HG02852 (cell line): Measurements from ENCODE around the gene SYT3.
"Not testable (repeated sequence)": the region's sequence is repeated elsewhere in the genome, so short reads cannot be mapped to it uniquely, and the experiment has no call there.

Experiments used
- ATAC-seq: cut with Tn5 transposase; IDR thresholded peaks from one replicate; pipeline ENCODE4 v1.9.1; 2021; ENCODE audit warnings: mild to moderate bottlenecking, moderate library complexity; ENCODE audit not compliant: unreplicated experiment

The SYT3 gene

DNA sequence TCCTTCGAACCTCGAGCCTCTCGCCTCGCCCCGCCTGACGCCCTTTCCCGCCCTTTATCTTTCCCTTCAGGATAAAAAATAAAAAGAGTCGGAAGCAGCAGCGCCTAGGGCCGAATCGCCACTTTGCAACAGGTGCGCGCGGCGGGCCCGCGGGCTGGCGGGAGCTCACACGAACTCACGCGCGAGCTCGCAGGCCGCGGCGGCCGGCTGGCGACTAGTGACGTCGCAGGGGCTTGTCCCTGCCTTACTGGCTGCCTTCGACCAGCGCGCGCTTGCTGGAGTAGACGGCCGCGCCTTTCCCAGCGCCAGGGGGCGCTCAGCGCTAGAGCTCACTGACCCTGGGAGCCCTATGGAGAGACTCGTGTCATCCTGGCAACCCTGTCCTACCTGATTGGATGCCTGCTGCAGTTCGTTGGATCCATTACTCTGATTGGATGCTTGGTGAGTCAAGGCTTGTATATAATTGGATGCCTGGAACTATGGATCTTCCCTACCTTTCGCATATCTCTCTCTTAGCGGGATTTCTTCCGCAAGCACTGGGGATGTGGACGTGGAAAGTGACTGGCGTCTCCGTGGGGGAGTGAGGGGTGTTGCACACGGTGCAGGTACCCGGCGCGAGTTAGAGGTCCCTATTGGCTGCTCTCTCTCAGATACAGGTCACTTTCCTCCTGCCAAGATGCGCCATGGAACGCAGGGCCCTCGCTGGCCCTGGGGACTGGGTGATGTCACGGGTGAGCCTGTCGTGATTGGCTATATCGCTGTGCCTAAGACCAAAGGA is 33.4 kb downstream of the SYT3 start:
- ATAC-seq, result not testable (repeated sequence)

DNA sequence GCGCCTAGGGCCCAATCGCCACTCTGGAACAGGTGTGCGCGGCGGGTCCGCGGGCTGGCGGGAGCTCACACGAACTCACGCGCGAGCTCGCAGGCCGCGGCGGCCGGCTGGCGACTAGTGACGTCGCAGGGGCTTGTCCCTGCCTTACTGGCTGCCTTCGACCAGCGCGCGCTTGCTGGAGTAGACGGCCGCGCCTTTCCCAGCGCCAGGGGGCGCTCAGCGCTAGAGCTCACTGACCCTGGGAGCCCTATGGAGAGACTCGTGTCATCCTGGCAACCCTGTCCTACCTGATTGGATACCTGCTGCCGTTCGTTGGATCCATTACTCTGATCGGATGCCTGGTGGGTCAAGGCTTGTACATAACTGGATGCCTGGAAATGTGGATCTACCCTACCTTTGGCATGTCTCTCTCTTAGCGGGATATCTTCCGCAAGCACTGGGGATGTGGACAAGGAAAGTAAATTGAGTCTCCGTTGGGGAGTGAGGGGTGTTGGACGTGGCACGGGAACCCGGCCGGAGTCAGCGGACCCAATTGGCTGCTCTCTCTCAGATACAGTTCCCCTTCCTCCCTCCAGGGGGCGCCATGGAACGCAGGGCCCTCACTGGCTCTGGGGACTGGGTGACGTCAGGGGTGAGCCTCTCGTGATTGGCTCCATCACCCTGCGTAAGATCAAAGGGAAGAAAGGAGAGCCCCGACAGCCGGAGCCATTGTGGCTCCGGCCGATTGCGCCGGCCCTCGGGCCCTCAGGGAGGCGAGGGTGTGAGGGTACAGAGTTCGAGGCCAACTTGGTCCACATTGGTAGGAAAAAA is 35.2 kb downstream of the SYT3 start:
- ATAC-seq, result not testable (repeated sequence)

DNA sequence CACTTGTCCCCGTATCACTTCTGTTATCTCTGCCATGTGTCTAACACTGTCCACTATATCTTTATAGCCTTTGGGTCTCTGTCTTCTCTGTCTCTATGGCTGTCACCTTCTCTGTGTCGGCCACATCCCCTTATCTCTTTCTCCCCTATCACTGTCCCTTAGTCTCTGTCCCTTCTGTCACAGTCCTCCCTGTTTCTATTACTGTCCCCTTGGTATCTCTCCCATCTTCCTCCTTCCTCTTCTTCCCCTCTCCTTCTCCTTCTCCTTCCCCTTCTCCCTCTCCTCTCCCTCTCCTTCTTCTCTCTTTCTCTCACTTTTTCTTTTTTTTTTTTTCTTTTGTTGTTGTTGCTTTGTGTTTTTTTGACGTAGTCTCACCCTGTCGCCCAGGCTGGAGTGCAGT is 36.7 kb downstream of the SYT3 start:
- ATAC-seq, result no peak

DNA sequence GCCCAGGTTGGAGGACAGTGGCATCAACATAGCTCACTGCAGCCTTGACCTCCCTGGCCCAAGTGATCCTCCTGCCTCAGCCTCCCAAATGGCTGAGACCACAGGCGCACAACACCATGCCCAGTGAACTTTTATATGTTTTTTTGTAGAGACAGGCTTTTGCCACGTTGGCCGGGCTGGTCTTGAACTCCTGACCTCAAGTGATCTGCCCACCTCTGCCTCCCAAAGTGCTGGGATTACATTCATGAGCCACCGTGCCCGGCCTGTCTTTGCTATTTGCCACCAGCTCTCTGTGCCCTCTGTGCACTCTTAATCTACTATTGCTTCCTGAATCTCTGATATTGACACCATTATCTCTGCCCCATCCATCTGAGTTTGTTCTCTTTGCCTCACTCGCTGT is 37.2 kb downstream of the SYT3 start:
- no peak for ATAC-seq

DNA sequence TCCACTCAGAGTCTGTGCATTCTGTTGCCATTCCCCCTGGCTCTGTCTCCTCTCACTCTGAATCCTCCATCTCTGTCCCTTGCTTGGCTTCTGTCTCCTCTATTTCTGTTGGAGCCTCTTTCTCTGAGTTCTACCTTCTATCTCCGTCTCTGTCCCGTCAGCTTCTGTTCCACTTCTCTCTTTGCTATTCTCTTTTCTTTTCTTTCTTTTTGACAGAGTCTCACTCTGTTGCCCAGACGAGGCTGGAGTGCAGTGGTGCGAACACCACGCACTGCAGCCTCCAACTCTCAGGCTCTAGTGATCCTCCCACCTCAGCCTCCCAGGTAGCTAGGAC is 37.6 kb downstream of the SYT3 start:
- no peak for ATAC-seq

DNA sequence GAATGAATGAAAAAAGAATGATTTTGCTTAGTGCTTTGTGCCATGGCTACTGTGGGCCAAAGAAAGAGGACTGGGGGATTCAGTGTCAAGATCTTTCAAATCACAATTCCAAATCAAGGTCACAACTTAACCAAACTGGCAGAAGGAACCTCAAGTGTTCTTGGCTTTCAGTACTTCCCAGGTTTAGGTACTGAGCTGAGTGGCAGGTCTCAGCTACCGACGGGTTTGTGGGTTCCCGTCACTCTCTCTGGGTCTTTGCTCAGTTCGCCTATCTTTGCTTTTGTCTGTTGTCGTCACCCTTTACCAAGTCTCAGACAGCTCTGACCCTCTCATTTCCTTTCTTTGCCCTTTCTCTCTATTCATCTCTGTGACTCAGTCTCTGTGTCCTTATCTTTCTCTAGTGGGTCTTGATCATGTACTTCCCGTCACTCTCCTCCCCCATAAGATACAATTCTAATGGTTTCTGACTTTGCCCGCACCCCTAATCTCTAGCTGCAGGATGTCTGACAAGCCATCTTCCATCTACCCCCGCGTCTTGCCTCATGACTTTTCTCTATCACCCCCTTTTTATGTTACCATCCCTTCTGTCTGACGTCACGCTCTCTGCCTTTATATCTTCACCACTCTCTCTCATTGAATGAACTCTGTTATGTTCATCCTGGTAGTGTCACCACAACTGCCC is 38.1 kb downstream of the SYT3 start:
- no peak for ATAC-seq

DNA sequence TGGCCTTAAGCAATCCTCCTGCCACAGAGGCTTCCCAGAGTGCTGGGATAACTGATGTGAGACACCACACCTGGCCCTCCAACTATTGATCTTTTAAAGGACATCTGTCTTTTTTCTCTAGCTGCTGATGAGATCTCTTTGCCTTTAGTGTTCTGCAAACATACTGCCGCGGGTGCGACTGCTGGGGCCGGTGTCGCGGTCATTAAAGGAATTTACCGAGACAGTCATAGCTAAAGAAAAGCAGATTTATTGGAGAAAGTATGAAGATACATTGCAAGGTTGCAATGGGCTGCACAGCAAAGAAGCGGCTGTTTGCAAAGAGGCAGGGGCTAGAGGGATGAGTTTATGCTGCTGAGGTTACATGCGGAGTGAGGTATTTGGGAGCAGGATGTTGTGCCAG is 40.3 kb downstream of the SYT3 start:
- ATAC-seq, result no peak

DNA sequence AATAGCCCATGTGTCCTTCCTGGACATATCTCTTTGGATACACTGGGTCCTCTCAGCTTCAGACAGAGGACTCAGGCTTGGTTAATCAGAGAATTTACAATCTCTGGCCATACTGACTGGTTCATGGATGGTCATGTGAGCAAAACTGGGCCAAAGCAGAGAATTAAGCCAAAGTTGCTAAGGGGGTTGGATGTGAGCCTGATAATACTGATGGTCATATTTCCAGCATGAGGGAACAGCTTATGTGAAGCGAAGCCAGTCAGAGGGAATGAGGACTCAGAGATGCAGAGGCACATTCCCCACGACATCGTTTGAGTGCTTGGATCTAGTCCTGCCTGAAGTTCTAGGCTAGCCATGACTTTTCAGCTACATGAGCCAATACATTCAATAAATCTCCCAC is 49.5 kb downstream of the SYT3 start:
- no peak for ATAC-seq

DNA sequence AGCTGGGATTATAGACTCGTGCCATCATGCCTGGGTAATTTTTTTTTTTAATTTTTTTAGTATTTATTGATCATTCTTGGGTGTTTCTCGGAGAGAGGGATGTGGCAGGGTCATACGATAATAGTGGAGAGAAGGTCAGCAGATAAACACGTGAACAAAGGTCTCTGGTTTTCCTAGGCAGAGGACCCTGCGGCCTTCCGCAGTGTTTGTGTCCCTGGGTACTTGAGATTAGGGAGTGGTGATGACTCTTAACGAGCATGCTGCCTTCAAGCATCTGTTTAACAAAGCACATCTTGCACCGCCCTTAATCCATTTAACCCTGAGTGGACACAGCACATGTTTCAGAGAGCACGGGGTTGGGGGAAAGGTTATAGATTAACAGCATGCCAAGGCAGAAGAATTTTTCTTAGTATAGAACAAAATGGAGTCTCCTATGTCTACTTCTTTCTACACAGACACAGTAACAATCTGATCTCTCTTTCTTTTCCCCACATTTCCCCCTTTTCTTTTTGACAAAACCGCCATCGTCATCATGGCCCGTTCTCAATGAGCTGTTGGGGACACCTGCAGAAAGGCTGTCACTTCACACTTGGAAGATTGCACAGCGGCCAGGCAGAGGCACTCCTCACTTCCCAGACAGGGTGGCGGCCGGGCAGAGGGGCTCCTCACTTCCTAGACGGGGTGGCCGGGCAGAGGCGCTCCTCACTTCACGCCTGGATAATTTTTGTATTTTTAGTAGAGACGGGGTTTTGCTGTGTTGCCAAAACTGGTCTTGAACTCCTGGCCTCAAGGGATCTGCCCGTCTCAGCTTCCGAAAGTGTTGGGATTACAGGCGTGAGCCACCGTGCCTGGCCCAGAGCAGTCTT is 57.7 kb downstream of the SYT3 start:
- not testable (repeated sequence) for ATAC-seq

DNA sequence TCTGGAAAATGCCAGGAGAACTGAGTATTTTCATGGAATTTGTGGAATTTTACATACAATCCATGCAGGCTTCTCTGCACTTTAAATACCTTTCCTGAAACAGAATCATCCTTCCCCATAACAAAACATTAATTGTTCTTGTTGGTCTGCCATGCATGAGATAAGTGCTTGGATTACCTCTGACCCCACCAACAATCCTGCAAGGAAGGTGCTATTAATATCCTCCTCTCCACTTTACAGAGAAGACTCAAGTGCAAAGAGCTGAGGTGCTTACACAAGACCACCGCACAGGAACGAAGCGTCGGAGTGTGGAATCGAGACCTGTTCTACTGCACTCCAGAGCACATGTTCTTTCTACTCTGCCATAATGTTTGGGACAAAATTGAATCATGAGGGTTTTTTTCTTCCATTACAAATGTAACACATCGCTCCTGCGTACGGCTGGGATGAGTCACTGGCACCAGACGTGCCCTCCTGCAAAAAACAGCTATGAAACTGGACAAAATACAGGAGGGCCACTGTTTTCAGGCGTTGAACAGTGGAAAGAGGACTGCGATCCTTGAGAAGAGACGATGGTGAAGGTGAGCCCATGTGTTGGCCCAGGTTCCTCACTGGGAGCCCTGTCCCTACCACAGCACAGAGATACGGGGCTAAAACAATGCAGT is 58.6 kb downstream of the SYT3 start:
- ATAC-seq, result no peak

DNA sequence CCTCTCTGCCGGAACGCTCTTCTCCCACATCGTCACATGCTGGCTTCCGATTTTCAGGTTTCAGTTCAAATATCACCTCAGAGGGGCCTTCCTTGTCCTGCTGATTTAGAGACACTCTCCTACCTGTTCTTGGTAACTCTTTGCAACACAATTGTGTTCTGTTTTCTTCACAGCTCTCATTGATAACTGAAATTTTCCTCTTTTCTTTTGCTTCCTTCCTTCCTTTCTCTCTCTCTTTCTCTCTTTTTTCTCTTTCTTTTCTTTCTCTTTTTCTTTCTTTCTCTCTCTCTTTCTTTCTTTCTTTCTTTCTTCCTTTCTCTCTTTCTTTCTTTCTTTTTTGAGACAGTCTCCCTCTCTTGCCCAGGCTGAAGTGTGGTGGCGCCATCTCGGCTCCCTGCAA is 59.4 kb downstream of the SYT3 start:
- ATAC-seq, result no peak

DNA sequence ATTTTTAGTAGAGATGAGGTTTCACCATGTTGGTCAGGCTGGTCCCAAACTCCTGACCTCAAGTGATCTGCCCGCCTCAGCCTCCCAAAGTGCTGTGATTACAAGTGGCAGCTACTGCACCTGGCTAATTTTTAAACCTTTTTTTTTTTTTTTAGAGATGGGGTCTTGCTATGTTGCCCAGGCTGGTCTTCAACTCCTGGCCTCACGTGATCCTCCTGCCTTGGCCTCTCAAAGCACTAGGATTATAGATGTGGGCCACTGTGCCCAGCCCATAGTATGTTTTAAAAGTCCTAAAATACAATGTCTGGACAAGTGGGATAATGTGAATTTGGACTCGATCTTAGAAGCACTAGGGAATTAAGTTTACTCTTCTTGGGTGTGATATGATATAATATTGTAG is 62.9 kb downstream of the SYT3 start:
- not testable (repeated sequence) for ATAC-seq

DNA sequence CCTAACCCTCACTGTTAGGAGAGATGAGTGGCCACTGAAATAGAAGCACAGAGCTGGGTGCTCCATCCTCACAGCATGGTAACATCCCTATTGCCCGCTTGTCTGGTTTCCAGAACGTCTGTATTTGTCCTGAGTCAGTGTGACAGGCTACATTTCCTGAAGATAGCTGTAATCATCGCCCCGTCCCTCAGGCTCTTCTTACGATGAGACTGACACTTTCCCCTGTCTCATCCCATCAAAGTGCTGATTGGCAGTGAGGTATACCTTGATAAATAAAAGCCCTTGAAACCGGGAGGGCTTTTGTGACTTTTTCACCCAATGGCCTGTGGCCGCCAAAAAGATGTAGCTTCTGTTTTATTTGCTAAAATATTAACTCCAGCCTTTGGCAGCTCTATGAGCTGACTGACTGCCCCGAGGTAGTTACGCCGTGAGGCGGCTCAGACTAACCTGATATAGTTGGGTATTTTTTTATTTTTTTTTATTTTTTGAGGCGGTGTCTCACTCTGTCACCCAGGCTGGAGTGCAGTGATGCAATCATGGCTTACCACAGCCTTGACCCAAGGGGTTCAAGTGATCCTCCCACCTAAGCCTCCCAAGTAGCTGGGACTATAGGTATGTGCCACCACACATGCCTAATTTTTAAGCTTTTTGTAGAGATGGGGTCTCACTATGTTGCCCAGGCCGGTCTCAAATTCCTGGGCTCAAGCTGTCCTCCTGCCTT is 65.8 kb downstream of the SYT3 start:
- ATAC-seq, result no peak
